HG02759 (cell line): ENCODE results near the gene BPI.
"Not testable (repeated sequence)": the region's sequence is repeated elsewhere in the genome, so short reads cannot be mapped to it uniquely, and the experiment has no call there.

Experiments
- ATAC-seq: cut with Tn5 transposase; IDR thresholded peaks from one replicate; pipeline ENCODE4 v1.9.1; 2021; ENCODE audit warnings: mild to moderate bottlenecking, moderate library complexity; ENCODE audit not compliant: unreplicated experiment

Gene BPI

DNA sequence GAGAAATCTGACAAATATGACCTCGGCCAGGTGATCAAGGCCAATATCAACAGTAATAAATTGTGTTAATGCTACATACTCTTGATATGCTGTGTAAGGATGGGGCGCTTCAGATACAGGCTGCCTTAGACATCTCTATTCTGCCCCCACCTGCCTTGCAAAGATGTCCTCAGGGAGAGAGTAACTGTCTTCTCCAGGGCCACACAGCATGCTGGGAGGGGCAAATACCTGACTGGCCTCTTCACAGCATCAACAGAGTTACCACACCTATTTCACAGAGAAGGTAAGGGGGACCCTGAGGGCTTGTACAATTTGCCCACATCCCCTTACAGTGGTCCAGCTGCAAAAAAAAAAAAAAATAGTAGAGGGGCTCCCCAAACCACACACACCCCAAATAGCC, 26.3 kb upstream of the BPI start:
- ATAC-seq = no peak

DNA sequence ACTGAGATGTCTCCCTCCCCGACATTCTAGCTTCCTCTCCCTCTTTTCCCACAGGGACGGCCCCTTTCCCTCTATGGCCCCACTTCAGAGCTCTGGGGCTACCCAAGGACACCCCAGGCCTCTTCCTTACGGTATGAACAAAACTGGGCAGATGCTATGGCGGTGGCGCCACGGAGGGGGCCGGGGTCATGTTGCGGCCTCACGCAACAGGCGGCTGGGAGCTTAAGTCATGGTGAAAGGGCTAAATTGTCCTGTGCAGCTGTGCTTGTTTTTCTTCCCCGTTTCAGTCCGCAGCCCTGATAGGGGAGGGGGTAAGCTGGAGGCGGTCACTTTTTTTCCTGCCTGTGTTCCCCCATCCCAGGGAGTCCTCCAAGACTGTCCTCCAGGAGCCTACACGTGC, 25.8 kb upstream of the BPI start:
- ATAC-seq = no peak

DNA sequence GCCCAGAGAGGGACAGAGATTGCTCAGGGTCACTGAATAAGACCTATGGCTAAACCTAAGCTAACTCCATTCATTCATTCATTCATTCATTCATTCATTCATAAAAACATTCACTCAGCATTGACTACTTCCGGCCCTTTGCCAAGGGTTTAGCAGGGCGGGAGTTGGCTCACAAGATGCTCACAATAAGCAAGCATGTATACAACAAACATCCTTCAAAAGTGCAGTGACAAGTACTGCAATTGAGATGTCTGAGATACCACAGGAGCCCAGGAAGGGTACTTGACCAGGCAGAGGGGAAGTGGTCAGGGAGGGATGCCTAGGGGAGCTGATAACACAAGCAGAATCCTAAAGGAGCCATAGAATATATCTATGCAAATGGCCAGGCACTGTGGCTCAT, 25.2 kb upstream of the BPI start:
- ATAC-seq = no peak

GRCh38 chr20:38281176-38281915, 22.6 kb upstream of the BPI start:
- ATAC-seq = not testable (repeated sequence)

GRCh38 chr20:38283236-38283635, 20.7 kb upstream of the BPI start:
- ATAC-seq = no peak

GRCh38 chr20:38284066-38284650, 19.8 kb upstream of the BPI start:
- not testable (repeated sequence) for ATAC-seq

- no peak for ATAC-seq
These were observed 19.0 kb upstream of the BPI start for GRCh38 chr20:38284893-38285444.

DNA sequence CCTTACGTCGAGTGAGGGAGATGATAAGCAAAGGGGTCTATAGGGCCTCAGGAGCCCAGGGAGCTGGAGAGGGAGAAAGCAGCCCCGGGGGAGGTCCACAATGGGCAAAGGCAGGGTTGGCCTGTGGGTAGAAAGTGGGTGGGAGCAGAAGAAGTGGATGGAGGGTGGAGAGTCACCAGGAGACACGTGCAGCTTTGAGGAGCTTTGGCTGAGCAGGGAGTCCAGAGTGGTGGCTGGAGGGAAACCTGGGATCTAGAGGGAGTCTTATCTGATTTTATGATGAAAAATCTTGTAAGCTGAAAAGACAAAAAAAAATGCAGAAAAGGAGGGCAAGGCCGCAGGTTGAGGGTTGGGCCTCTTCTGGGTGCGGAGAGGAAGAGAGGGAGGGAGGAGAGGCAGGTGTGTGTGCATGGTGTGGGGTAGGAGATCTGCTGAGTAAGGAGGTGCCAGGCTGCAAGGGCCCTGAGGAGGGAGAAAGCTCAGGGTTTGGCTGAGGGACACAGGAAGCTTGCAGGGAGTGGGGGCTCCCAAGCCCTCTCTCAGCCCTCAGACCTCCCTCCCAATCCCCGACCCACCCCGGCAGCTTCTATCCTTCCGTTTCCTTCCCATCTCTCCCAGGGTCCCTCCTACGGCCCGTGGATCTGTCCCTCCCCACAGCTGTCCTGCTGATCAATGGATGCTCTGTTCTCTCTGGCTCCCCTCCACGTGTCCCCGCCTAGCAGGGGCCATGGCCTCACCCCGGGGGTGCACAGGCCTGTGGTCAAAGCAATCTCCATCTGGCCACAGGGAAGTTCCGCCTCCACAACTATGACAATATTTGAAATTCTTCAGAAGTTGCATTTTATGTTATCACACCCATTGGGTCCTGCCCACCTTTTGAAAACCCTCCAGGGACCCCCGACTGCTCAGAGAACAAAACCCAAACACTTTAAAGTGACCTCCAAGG, 17.1 kb upstream of the BPI start:
- no peak for ATAC-seq

DNA sequence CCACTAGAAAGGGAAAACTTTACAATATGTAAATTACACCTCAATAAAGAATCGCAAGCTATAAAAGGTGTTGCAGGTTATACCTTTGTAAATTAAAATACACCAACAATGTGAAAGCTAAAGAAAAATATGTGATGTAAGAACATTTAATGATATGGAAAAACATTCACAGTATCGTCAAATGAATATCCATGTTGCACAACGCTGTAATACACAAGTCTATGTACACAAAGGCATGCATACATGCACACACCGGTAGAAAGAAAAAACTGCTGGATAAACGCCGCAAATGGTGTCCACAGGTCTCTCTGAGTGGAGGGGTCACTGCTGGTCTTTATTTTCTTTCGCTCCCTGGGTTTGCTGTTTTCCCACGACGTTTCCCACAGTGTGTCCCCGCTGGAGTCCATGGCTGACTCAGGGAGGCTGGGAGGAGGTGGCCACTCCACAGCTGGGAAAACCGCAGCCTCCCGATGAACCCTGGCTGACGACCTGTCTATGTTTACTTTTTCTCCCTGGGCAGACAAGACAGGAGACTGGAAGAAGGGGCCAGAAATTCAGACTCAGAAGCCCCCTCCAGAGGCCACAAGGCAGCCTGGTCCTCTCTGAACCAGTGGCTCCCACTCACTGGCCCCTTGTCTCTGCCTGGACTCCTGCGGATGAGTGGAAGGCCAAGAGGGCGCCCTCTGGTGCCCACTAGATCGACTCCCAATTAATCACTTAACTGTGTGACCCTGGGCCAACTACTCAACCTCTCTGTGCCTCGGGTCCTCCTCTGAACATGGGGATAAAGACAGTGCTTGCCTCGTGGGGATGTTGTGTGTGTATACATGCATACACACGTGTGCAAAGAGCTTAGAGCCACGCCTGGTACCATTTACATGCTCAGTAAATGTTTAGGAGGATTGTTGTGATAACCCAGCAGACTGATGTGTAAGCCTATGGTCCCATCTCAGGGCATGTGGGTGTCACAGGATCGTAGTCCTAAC, 12.8 kb upstream of the BPI start:
- ATAC-seq = no peak

DNA sequence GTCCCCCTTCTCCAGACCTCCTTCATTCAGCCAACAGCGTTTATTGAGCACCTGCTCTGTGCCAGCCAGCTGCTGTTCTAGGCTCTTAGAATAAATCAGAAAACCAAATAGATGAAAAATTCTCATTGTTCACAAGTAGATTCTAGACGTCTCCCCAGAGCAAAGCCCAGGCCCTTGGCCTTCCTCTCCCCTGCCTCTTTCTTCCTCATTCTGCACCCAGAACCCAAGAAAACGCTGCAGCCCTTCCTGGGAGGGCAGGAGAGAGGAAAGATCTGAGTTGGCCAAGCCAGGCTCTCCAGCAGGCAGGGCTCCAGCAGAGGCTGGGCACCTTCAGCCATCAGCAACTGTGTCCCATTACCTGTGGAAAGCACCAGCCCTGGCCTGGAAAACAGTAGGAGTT, 12.0 kb upstream of the BPI start:
- no peak for ATAC-seq

GRCh38 chr20:38293491-38294065, 10.4 kb upstream of the BPI start:
- no peak for ATAC-seq

DNA sequence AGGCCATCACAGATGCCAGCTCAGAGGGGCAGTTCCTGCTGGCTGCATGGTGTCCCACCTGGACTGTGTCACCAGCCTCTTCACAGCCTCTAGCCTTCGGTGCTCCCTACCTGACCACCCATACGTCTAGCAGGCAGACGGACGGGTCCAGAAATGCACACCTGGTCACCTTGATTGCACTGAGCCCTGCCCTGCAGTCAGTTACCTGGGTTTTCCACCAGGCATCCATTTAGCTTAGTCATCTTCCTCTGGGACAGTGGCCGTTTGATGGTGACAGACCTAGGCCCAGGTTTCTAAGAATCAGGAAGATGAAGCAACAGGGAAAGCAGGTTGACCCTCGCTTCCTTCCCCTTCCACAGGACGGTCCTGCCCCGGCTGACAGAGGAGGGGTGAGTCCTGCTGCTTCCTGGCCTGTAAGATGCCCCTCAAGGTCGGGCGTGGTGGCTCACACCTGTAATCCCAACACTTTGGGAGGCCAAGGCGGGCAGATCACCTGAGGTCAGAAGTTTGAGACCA, 9.8 kb upstream of the BPI start:
- ATAC-seq = no peak

DNA sequence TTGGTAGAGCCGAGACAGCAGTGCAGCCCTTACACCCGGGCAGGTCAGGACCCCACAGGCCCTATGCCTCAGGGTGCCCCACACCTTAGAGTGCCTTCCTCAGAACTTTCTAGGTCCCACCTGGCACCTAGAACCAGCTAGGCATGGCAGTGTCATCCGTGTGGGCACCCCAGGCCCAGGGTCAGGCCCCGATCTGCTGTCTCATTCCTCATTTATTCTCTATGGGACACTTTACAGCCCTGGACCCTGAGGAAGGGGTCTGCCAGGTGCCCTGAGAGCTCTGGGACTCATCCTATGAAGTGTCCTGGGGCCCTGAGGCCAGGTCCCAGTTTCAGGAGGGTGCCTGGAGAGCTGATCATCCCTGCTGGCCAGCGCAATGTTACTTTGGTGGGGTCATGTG, 8.1 kb upstream of the BPI start:
- ATAC-seq = no peak

- no peak for ATAC-seq
These were observed 7.5 kb upstream of the BPI start for GRCh38 chr20:38296433-38296832.

GRCh38 chr20:38297916-38298674, 5.9 kb upstream of the BPI start:
- ATAC-seq = no peak

DNA sequence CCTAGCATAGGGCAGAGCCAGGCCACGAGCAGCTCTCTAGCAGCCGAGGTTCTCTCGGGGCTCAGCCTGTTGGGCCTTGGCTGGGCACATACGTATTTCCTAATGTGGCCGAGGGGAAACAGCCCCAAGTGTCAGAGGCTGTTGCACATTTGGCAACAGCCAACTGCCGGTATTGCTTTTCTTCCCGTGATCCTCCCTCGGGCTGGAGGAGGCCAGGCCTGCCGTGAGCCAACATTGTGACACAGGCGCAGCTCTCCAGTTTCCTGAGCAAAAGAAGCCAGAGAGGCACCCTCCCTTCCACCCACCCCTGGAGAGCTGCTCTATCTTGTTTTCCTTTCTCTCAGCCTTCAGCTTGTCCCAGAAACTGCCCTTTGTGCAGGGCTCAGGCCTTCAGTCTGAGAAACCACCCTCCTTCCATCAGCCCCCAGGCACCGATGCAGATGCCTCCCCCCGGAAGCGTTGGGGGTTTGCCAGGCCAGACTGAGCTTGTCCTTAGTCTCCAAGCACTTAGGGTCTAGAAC, 5.1 kb upstream of the BPI start:
- ATAC-seq = no peak

DNA sequence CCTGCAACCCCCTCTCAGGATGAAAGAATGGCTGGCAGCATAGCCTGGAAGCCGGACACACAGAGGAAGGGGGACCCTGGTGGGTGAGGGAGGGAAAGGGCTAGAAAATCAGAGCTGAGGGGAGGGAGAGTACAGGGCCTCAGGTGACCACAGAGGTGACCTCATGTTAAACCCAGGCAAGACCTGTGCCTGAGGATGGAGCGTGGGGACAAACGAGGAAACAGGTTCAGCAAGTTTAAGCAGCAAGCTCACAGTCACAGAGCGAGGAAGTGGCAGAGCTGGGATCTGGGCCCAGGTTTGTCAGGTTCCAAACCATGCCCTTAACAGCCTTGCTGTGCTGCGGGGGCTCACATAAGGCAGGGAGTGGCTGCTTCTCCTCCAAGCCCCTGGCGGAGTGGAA, 4.0 kb upstream of the BPI start:
- ATAC-seq = no peak

GRCh38 chr20:38300438-38300837, 3.5 kb upstream of the BPI start:
- no peak for ATAC-seq

DNA sequence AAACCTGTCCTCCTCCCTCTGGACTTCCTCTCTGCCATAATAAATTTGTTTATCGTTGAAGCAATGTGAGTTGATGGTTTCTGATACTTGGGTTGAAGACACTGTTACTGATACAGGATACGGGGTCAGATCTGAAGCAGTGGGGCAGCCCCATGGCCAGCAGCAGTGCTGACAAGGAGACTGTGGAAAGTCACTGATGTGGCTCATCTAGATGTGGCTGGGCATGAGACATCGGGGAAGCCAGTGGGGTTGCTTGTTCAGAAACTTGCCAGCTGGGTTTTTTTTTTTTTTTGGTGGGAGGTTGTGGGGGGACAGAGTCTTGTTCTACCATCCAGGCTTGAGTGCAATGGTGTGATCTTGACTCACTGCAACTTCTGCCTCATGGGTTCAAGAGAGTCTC, 2.6 kb upstream of the BPI start:
- ATAC-seq = no peak
